AG04450 (cell line): Measurements from ENCODE around the gene ACP3. TPM values are rescaled to one million over a fixed set of nuclear protein-coding genes. Genes with fewer than 3 reads are reported as not detected.

Experiments
- CTCF ChIA-PET: fragments of 300-600, 350-600 bp; formaldehyde crosslinking; extraction: SDS; loops from one replicate; lab custom pipeline; 2022; ENCODE audit warnings: antibody characterized with exemption, inconsistent platforms; lab: Charles Lee
- POLR2A ChIA-PET: fragments of 350-600 bp; formaldehyde crosslinking; extraction: SDS; loops from one replicate; lab custom pipeline; 2021; ENCODE audit warnings: antibody characterized with exemption, inconsistent platforms; lab: Yijun Ruan, JAX
- DNase-seq: peaks from one replicate; pipeline ENCODE4 v3.0.0-alpha.2; 2011; ENCODE audit warnings: low read depth, low spot score
- H3K27ac ChIP-seq: one replicate; pipeline ENCODE4 v1.5.1; 2012; ENCODE audit warnings: low read depth, low read length, control low read depth
- H3K27me3 ChIP-seq: one replicate; pipeline ENCODE4 v1.6.0; 2012; ENCODE audit warnings: low read length; ENCODE audit not compliant: control insufficient read depth, insufficient read depth
- H3K4me3 ChIP-seq: 2 replicates; pipeline ENCODE4 v1.5.1; 2011; ENCODE audit warnings: mild to moderate bottlenecking, low read depth, low read length, control low read depth
- H3K9me3 ChIP-seq: 2 replicates; pipeline ENCODE4 v1.5.1; 2012; ENCODE audit warnings: low read length; ENCODE audit not compliant: control insufficient read depth, insufficient read depth
- polyA plus RNA-seq: library from polyadenylated mRNA; depleted of rRNA; stranded (reverse); fragments of >200 nt; gene quantifications from 2 replicates; pipeline ENCODE4 v1.2.3, GENCODE V29; 2011
- TF ChIP-seq, protein P1 (sequence below): IDR thresholded peaks from 2 replicates; pipeline ENCODE4 v1.5.1; 2011; ENCODE audit warnings: low read depth, low read length, control low read depth, inconsistent platforms

ACP3 gene
- polyA plus RNA-seq, 1 experiment = 0.71 TPM

DNA sequence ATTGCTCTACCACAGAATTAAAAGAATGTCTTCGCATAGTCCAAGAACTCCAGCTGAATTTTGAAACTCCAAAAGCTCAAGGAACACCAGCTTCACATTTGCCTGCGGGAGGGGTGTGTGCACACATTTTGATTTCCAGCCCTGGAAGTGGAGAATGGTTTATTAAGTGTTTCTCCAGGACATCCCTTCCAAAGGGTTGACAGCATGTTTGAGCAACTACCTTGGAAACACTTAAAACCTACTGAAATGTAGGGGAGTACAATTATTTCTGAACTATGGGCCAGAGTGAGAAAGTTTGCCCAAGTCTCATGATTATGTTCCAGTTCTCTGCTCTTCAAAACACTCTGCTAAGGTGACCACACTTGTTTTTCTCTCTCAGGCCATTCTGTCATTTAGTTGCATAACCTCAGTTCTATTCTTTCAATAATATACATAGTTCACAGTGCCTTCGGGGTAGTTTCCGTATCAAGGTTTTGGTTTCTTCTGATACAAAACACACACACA, 7.9 kb downstream of the ACP3 start:
- Histone ChIP-seq H3K9me3 (no peaks in the 10 kb centered on the region), H3K27ac (no peak overlapping the region), H3K27me3 (no peaks in the 10 kb centered on the region), H3K4me3 (no peak overlapping the region)
- TF ChIP-seq, protein P1, sequence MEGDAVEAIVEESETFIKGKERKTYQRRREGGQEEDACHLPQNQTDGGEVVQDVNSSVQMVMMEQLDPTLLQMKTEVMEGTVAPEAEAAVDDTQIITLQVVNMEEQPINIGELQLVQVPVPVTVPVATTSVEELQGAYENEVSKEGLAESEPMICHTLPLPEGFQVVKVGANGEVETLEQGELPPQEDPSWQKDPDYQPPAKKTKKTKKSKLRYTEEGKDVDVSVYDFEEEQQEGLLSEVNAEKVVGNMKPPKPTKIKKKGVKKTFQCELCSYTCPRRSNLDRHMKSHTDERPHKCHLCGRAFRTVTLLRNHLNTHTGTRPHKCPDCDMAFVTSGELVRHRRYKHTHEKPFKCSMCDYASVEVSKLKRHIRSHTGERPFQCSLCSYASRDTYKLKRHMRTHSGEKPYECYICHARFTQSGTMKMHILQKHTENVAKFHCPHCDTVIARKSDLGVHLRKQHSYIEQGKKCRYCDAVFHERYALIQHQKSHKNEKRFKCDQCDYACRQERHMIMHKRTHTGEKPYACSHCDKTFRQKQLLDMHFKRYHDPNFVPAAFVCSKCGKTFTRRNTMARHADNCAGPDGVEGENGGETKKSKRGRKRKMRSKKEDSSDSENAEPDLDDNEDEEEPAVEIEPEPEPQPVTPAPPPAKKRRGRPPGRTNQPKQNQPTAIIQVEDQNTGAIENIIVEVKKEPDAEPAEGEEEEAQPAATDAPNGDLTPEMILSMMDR = no peak
- CTCF ChIA-PET = no interaction called here
- POLR2A ChIA-PET = no interaction called here
- no peak for DNase-seq

DNA sequence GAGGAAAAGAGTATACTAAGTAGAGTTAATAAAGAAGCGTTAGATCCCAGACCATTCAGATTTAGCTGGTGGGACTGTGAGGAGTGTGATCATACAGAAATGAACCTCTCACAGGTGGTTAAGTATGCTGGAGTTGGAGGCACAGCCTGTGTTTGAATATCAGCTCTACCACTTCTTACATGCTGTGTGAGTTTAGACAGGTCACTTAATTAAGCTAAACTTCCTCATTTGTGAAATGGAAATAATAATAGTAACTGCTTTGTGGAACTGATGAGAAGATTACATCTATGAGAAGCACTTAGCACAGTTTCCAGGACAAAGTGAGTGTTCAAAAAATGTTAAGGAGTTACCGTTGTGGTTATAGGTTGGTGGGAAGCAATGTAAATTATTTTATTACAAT, 8.4 kb downstream of the ACP3 start:
- Histone ChIP-seq H3K9me3 (no peaks in the 10 kb centered on the region), H3K4me3 (no peak overlapping the region), H3K27me3 (no peaks in the 10 kb centered on the region), H3K27ac (no peak overlapping the region)
- ChIA-PET POLR2A (no interaction called here), CTCF (no interaction called here)
- DNase-seq = no peak
- TF ChIP-seq, protein P1 = no peak

DNA sequence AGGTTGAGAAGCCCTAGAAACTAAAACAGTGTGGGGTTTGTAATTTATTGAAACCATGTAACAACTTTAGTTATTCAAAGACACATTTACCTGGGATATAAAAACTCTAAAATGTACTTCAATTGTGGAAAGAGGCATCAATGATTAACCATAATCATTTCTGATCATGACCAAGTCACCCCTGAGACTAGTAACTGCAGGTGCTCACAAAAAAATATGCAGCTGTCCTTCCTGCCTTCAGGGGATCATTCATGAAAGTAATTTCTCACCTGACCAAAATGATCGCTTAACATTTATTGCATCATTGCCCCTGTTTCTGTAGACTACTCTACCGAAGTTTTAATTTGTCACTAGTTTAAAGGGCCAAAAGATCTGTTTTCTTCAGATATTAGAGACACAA, 9.0 kb downstream of the ACP3 start:
- POLR2A ChIA-PET = no interaction called here
- Histone ChIP-seq H3K27ac (no peak overlapping the region), H3K27me3 (no peaks in the 10 kb centered on the region), H3K4me3 (no peak overlapping the region), H3K9me3 (no peaks in the 10 kb centered on the region)
- CTCF ChIA-PET = interaction anchor here (1.5 kb wide), 1 partner anchor 17 kb away, joined by 6 read pairs; no protein-coding TSS in a partner anchor
- DNase-seq = no peak
- TF ChIP-seq, protein P1 = no peak

DNA sequence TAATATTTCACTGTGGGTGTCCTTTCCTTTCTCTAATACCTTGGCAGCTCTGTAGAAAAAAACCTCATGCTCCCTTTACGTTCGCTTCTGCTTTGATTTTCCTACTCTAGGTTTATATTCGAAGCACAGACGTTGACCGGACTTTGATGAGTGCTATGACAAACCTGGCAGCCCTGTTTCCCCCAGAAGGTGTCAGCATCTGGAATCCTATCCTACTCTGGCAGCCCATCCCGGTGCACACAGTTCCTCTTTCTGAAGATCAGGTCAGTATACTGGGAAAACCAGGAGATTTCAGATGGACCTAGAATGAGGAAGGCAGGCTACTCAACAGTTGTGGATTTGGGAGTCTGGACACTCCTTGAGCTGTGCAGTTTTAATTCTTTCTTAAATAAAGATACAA, 14.9 kb downstream of the ACP3 start:
- Histone ChIP-seq H3K4me3 (no peak overlapping the region), H3K27me3 (no peaks in the 10 kb centered on the region), H3K27ac (no peak overlapping the region), H3K9me3 (no peaks in the 10 kb centered on the region)
- DNase-seq = no peak
- ChIA-PET CTCF (interaction anchor here (2.9 kb wide), 1 partner anchor 11 kb away, joined by 17 read pairs; no protein-coding TSS in a partner anchor), POLR2A (no interaction called here)
- TF ChIP-seq, protein P1 = no peak

DNA sequence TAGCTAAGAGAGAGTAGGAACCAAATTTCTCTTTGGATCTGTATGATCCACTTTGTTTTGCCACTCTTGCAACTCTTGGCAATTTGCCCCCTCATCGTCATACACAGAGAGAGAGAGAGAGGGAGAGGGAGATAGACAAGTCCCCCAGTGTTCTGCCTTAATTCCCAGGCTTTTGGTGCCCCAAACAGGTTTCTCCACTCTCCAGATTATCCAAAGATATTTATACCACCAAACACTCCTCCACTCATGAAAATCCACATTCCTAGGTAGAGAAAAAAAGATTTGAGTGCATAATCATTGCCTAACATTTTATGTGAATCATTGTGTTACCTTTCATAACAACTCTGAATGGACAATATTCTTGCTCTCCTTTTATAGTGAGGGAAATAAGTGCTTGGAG, 15.3 kb downstream of the ACP3 start:
- TF ChIP-seq, protein P1 = no peak
- ChIA-PET CTCF (interaction anchor here (2.9 kb wide), 1 partner anchor 10 kb away, joined by 17 read pairs; no protein-coding TSS in a partner anchor), POLR2A (no interaction called here)
- H3K9me3 ChIP-seq = no peaks in the 10 kb centered on the region
- H3K27me3 ChIP-seq = no peaks in the 10 kb centered on the region
- DNase-seq = no peak
- H3K4me3 ChIP-seq = no peak overlapping the region
- H3K27ac ChIP-seq = no peak overlapping the region
